ENCODE results near the gene UBXN1.
"Not testable (repeated sequence)": the region's sequence is repeated elsewhere in the genome, so short reads cannot be mapped to it uniquely, and the experiment has no call there.

Gene UBXN1

GRCh38 chr11:62682518-62682917 lies 3.6 kb upstream of the UBXN1 start:
- Histone ChIP-seq H3K9ac (ENCODE audit: low read length) (no peak overlapping the region), H3K4me3 (ENCODE audit: low read length) (no peak overlapping the region), H3K9me3 (ENCODE audit: control insufficient read depth, low read length) (no peaks in the 10 kb centered on the region), H3K27me3 (replicated peaks; ENCODE audit: control insufficient read depth, insufficient read depth, low read length) (no peaks in the 10 kb centered on the region), H3K4me1 (ENCODE audit: control insufficient read depth, insufficient read depth, low read length) (peaks cover 26% of the 10 kb centered on the region), H3K36me3 (ENCODE audit: control insufficient read depth, insufficient read depth, low read length, severe bottlenecking) (peaks cover 6% of the 10 kb centered on the region)
- no peak for DNase-seq (ENCODE audit: low read depth)

DNA sequence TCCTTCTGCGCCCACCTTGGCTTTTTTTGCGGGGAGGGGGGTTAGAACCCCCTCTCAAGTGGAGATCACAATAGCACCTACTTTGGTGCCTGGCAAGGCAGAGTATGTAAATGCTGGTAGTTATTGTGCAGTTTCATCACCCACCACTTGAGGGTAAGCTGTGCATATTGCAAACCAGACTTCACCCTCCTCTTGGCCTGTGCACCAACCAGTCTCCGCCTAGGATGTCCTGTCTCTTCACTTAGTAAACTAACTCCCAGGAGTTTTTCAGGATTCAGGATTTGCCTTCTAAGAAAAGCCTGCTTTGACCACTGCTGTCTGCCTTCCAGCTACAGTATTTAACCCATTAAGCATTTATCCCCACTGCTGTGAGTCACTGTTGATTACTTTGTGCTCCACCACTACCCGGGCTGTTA lies 2.0 kb upstream of the UBXN1 start:
- no peaks in the 10 kb centered on the region for H3K9me3 ChIP-seq (ENCODE audit: control insufficient read depth, low read length)
- H3K4me3 ChIP-seq (ENCODE audit: low read length), result no peak overlapping the region
- peak; percentile 86 for DNase-seq (ENCODE audit: low read depth)
- peak overlapping the region; percentile 52 for H3K9ac ChIP-seq (ENCODE audit: low read length)
- no peaks in the 10 kb centered on the region for H3K27me3 ChIP-seq (replicated peaks; ENCODE audit: control insufficient read depth, insufficient read depth, low read length)
- H3K4me1 ChIP-seq (ENCODE audit: control insufficient read depth, insufficient read depth, low read length), result peaks cover 37% of the 10 kb centered on the region
- peaks cover 20% of the 10 kb centered on the region for H3K36me3 ChIP-seq (ENCODE audit: control insufficient read depth, insufficient read depth, low read length, severe bottlenecking)

- Histone ChIP-seq H3K4me3 (ENCODE audit: low read length) (peak overlapping the region; percentile 97), H3K36me3 (ENCODE audit: control insufficient read depth, insufficient read depth, low read length, severe bottlenecking) (peaks cover 30% of the 10 kb centered on the region), H3K27me3 (replicated peaks; ENCODE audit: control insufficient read depth, insufficient read depth, low read length) (no peaks in the 10 kb centered on the region), H3K9ac (ENCODE audit: low read length) (peak overlapping the region; percentile 99), H3K9me3 (ENCODE audit: control insufficient read depth, low read length) (no peaks in the 10 kb centered on the region), H3K4me1 (ENCODE audit: control insufficient read depth, insufficient read depth, low read length) (peaks cover 44% of the 10 kb centered on the region)
- no peak for DNase-seq (ENCODE audit: low read depth)
Measured at GRCh38 chr11:62678433-62678769, 472 bp downstream of the UBXN1 start.

DNA sequence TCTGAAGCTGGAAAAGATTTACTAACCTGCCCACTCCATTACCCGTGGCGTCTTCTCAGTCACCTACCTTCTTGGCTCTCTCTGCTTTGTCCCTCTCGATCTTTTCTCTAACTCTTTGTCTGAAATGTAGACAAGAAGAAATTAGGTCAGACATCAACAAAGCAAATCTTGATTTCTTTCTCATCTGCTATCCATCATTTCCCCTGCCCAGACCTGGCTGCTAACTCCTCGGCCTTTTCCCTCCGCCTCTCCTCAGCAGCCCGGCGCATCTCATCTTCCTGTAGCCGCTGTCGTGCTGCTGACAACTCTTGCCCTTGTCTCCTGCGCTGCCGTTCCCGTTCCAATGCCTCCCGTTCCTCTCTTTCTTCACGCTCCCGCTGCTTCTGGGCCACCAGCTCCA lies 1.2 kb downstream of the UBXN1 start:
- Histone ChIP-seq H3K4me3 (ENCODE audit: low read length) (peak overlapping the region; percentile 97), H3K9ac (ENCODE audit: low read length) (peak overlapping the region; percentile 99), H3K9me3 (ENCODE audit: control insufficient read depth, low read length) (no peaks in the 10 kb centered on the region), H3K27me3 (replicated peaks; ENCODE audit: control insufficient read depth, insufficient read depth, low read length) (no peaks in the 10 kb centered on the region), H3K36me3 (ENCODE audit: control insufficient read depth, insufficient read depth, low read length, severe bottlenecking) (peaks cover 30% of the 10 kb centered on the region), H3K4me1 (ENCODE audit: control insufficient read depth, insufficient read depth, low read length) (peaks cover 50% of the 10 kb centered on the region)
- no peak for DNase-seq (ENCODE audit: low read depth)

- Histone ChIP-seq H3K27me3 (replicated peaks; ENCODE audit: control insufficient read depth, insufficient read depth, low read length) (no peaks in the 10 kb centered on the region), H3K9ac (ENCODE audit: low read length) (peak overlapping the region; percentile 99), H3K4me3 (ENCODE audit: low read length) (peak overlapping the region; percentile 97), H3K9me3 (ENCODE audit: control insufficient read depth, low read length) (no peaks in the 10 kb centered on the region), H3K4me1 (ENCODE audit: control insufficient read depth, insufficient read depth, low read length) (peaks cover 54% of the 10 kb centered on the region), H3K36me3 (ENCODE audit: control insufficient read depth, insufficient read depth, low read length, severe bottlenecking) (peaks cover 30% of the 10 kb centered on the region)
- no peak for DNase-seq (ENCODE audit: low read depth)
Measured at GRCh38 chr11:62677156-62677555, 1.7 kb downstream of the UBXN1 start.

DNA sequence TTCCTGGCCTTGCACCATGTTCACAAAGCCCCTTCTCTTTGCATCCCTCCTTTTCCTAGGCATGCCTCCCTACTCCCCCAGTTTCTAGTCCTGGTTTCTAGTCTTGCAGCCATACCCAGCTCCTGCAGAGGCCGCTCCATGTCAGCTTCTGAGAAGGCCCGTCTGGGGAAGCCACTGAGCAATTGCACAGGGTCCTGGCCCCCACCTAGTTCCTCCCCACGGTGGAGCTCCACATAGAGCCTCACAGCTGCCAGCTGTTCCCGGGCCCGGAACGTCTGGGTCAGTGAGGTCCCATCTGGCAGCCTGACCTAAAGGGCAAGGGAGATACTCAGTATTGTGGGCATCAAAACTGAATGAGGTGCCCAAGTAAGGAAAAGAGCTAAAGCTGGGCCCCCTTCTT lies 2.2 kb downstream of the UBXN1 start:
- Histone ChIP-seq H3K9ac (ENCODE audit: low read length) (peak overlapping the region; percentile 99), H3K4me1 (ENCODE audit: control insufficient read depth, insufficient read depth, low read length) (peaks cover 54% of the 10 kb centered on the region), H3K9me3 (ENCODE audit: control insufficient read depth, low read length) (no peaks in the 10 kb centered on the region), H3K27me3 (replicated peaks; ENCODE audit: control insufficient read depth, insufficient read depth, low read length) (no peaks in the 10 kb centered on the region), H3K36me3 (ENCODE audit: control insufficient read depth, insufficient read depth, low read length, severe bottlenecking) (peaks cover 30% of the 10 kb centered on the region), H3K4me3 (ENCODE audit: low read length) (no peak overlapping the region)
- no peak for DNase-seq (ENCODE audit: low read depth)

GRCh38 chr11:62675415-62675814 lies 3.5 kb downstream of the UBXN1 start:
- not testable (repeated sequence) for H3K9ac ChIP-seq (ENCODE audit: low read length); H3K9me3 ChIP-seq (ENCODE audit: control insufficient read depth, low read length); H3K4me3 ChIP-seq (ENCODE audit: low read length); DNase-seq (ENCODE audit: low read depth); H3K27me3 ChIP-seq (replicated peaks; ENCODE audit: control insufficient read depth, insufficient read depth, low read length)
- H3K4me1 ChIP-seq (ENCODE audit: control insufficient read depth, insufficient read depth, low read length), result peaks cover 42% of the 10 kb centered on the region
- peaks cover 30% of the 10 kb centered on the region for H3K36me3 ChIP-seq (ENCODE audit: control insufficient read depth, insufficient read depth, low read length, severe bottlenecking)

GRCh38 chr11:62673196-62673525 lies 5.7 kb downstream of the UBXN1 start:
- Histone ChIP-seq H3K4me3 (ENCODE audit: low read length) (peak overlapping the region; percentile 92), H3K9me3 (ENCODE audit: control insufficient read depth, low read length) (no peaks in the 10 kb centered on the region), H3K9ac (ENCODE audit: low read length) (peak overlapping the region; percentile 96), H3K27me3 (replicated peaks; ENCODE audit: control insufficient read depth, insufficient read depth, low read length) (no peaks in the 10 kb centered on the region), H3K36me3 (ENCODE audit: control insufficient read depth, insufficient read depth, low read length, severe bottlenecking) (peaks cover 30% of the 10 kb centered on the region), H3K4me1 (ENCODE audit: control insufficient read depth, insufficient read depth, low read length) (peaks cover 43% of the 10 kb centered on the region)
- DNase-seq (ENCODE audit: low read depth), result no peak

GRCh38 chr11:62671608-62672389 lies 7.1 kb downstream of the UBXN1 start, which contains the start of the genes LBHD1 and UQCC3:
Gene LBHD1 (minus strand): TSS chr11:62672267. CDS start chr11:62670031, 2,236 bp downstream.
Gene UQCC3 (plus strand): TSS chr11:62671673. CDS start chr11:62671746, 73 bp downstream.
- Histone ChIP-seq H3K9me3 (ENCODE audit: control insufficient read depth, low read length) (no peaks in the 10 kb centered on the region), H3K9ac (ENCODE audit: low read length) (peak within 1 kb of the TSS; percentile 96), H3K27me3 (replicated peaks; ENCODE audit: control insufficient read depth, insufficient read depth, low read length) (no peaks in the 10 kb centered on the region), H3K4me3 (ENCODE audit: low read length) (peak within 1 kb of the TSS; percentile 92), H3K36me3 (ENCODE audit: control insufficient read depth, insufficient read depth, low read length, severe bottlenecking) (peaks cover 31% of the 10 kb centered on the region), H3K4me1 (ENCODE audit: control insufficient read depth, insufficient read depth, low read length) (peaks cover 41% of the 10 kb centered on the region)
- peak; percentile 91 for DNase-seq (ENCODE audit: low read depth)

GRCh38 chr11:62671236-62671607 lies 7.7 kb downstream of the UBXN1 start:
- no peak for DNase-seq (ENCODE audit: low read depth)

GRCh38 chr11:62669420-62670161 lies 9.3 kb downstream of the UBXN1 start:
- Histone ChIP-seq H3K36me3 (ENCODE audit: control insufficient read depth, insufficient read depth, low read length, severe bottlenecking) (peaks cover 30% of the 10 kb centered on the region), H3K9me3 (ENCODE audit: control insufficient read depth, low read length) (no peaks in the 10 kb centered on the region), H3K4me1 (ENCODE audit: control insufficient read depth, insufficient read depth, low read length) (peaks cover 44% of the 10 kb centered on the region), H3K4me3 (ENCODE audit: low read length) (peak overlapping the region; percentile 92), H3K9ac (ENCODE audit: low read length) (peak overlapping the region; percentile 96), H3K27me3 (replicated peaks; ENCODE audit: control insufficient read depth, insufficient read depth, low read length) (no peaks in the 10 kb centered on the region)
- DNase-seq (ENCODE audit: low read depth), result no peak

More at GRCh38 chr11:62671236-62671607, 7.7 kb downstream of the UBXN1 start:
- Histone ChIP-seq H3K27me3 (replicated peaks; ENCODE audit: control insufficient read depth, insufficient read depth, low read length) (no peaks in the 10 kb centered on the region), H3K4me1 (ENCODE audit: control insufficient read depth, insufficient read depth, low read length) (peaks cover 41% of the 10 kb centered on the region), H3K36me3 (ENCODE audit: control insufficient read depth, insufficient read depth, low read length, severe bottlenecking) (peaks cover 31% of the 10 kb centered on the region), H3K4me3 (ENCODE audit: low read length) (peak overlapping the region; percentile 92), H3K9me3 (ENCODE audit: control insufficient read depth, low read length) (no peaks in the 10 kb centered on the region), H3K9ac (ENCODE audit: low read length) (peak overlapping the region; percentile 96)

Measured in adipocyte (in vitro differentiated cells).